Inflammatory macrophage treated with lipopolysaccharide for 1 hour (primary cell): ENCODE measurements around the gene GYS1.
"Not testable (repeated sequence)": the region's sequence is repeated elsewhere in the genome, so short reads cannot be mapped to it uniquely, and the experiment has no call there.

ENCODE experiments used
- DNase-seq, 2 donors: peaks; one replicate each; pipeline ENCODE4 v3.0.0-alpha.2; 2020 to 2022

Gene GYS1

DNA sequence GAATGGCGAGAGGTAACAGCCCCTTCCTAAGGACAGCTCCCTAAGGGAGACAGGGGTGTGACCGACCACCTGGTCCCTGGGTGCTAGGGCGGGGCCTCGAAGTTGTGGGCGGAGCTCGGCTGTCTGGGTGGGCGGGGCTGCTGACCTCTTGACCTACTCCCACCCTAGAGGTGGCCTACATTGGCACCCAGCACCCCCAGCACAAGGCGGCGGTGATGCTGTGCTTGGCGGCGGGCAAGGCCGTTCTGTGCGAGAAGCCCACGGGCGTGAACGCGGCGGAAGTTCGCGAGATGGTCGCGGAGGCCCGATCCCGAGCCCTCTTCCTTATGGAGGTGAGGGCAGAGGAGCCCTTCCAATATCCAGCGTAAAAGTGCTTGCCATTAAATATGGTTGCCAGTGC is 57.2 kb downstream of the GYS1 start:
- no peak for DNase-seq

DNA sequence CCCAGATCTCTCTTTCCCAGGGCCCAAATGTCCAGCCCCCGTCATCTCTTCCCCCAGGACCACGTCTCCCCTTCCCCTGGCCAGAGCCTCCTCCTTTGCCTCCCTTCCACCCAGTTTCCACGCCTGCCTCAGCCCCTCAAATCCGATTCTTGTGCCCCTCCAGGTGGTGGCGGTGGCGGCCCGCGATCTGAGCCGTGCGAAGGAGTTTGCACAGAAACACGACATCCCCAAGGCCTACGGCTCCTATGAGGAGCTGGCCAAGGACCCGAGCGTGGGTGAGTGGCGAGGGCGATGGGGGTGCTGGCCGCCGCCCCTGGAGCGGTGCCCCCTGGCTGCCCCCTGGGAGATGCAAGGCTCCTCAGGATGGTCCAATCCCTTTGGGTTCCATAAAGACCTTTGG is 58.3 kb downstream of the GYS1 start:
- DNase-seq = no peak

DNA sequence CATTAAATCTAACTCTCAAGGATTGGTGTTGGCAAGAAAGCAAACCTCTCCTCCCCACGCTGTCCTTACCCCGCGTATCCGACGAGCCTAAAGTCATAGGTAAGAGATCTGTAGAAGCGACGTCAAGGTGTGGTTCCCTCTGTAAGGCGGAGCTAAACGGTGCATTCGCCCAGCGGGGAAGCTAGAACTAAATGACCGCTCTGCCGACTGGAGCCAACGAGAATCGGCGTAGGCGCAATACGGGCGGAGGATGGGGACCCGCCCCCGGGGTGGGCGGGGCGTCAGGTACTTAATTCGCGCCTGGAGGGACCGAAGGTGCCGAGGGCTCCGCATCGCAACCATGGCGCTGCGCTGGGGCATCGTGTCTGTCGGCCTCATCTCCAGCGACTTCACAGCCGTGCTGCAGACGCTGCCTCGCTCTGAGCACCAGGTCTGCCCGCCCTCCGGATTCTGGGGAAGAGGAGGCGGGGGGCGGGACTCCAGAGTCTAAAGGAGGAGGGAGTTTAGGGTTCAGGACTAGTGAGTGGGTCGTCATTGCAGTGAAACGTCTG is 59.7 kb downstream of the GYS1 start, which contains the start of gene DHDH:
TSS of gene DHDH (plus strand) at position 318 of the 551 bp plus-strand sequence. CDS start at position 341, 23 bp downstream.
- DNase-seq = peak; percentile 65 to 69

DNA sequence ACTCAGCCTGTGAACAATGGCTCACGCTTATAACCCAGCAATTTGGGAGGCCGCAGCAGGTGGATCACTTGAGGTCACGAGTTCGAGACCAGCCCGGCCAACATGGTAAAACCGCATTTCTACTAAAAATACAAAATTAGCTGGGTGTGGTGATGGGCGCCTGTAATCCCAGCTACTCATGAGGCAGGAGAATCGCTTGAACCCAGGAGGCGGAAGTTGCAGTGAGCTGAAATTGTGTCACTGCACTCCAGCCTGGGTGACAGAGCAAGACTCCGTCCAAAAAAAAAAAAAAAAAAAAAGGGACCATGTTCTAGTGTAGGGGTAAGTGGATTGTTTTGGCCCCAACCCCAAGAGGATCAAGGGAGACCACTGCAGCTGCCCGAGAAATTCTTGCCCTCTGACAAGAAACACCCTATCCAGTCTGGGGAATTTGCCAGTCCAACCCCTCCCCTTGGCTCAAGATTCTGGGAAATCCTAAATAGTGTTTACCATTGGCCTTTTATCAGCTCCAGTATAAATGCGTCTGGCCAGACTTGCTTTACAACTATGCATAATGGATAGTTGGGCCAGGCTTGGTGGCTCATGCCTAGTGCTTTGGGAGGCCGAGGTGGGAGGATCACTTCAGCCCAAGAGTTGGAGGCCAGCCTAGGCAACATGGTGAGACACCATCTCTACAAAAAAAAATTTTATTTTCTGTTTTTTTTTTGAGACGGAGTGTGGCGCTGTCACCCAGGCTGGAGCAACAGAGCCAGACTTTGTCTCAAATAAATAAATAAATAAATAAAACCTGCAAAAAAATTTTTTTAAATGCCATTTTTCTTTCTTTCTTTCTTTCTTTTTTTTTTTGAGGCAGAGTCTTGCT is 64.7 kb downstream of the GYS1 start:
- no peak for DNase-seq

DNA sequence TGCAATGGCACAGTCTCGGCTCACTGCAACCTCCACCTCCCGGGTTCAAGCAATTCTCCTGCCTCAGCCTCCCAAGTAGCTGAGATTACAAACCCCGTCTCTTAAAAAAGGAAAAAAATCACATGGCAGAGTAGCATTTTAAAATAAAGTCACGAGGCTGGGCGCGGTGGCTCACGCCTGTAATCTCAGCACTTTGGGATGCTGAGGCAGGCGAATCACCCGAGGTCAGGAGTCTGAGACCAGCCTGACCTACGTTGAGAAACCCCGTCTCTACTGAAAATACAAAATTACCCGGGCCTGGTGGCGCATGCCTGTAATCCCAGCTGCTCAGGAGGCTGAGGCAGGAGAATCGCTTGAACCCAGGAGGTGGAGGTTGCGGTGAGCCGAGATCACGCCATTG is 65.4 kb downstream of the GYS1 start:
- peak in 1 of 2 donors; percentile 29 for DNase-seq

DNA sequence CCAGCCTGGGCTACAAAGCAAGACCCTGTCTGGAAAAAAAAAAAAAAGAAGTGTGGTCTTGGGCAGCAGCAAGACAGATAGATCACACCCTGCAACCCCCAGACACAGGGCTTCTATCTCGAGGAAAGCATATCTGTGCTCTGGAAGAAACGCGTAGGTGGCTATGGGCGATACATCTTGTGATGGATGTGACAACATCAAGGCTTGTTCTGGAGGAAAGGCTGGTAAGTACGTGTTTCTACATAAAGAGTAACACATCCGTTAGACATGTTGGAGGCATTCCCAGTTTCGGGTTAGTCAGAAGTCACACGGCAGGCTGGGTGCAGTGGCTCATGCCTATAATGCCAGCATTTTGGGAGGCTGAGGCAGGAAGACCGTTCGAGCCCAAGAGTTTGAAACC is 66.2 kb downstream of the GYS1 start:
- peak; percentile 89 to 99 for DNase-seq

DNA sequence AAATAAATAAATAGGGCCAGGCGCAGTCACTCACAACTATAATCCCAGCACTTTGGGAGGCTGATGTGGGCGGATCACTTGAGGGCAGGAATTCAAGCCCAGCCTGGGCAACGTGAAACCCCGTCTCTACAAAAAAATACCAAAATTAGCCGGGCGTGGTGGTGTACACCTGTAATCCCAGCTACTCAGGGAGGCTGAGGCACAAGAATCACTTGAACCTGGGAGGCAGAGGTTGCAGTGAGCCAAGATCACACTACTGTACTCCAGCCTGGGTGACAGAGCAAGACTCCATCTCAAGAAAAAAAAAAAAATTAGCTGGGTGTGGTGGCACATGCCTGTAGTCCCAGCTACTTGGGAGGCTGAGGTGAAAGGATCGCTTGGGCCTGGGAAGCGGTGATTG is 67.2 kb downstream of the GYS1 start:
- DNase-seq = not testable (repeated sequence)

DNA sequence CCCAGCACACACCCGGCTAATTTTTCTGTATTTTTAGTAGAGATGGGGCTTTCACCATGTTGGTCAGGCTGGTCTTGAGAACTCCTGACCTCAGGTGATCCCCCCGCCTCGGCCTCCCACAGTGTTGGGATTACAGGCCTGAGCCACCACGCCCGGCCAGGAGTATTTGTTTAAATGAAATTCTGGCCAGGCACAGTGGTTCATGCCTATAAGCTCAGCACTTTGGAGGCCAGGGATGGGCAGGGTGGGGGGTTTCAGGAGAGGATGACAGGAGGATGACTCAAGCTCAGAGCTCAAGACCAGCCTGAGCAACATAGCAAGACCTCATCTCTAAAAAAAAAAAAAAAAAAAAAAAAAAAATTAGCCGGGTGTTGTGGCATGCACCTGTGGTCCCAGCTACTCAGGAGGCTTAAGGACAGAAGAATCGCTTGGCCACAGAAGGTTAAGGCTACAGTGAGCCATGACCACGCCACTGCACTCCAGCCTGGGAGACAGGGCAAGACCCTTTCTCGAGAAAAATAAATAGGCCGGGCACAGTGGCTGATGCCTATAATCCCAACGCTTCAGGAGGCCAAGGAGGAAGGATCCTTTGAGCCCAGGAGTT is 67.8 kb downstream of the GYS1 start:
- peak in 1 of 2 donors; percentile 57 for DNase-seq

DNA sequence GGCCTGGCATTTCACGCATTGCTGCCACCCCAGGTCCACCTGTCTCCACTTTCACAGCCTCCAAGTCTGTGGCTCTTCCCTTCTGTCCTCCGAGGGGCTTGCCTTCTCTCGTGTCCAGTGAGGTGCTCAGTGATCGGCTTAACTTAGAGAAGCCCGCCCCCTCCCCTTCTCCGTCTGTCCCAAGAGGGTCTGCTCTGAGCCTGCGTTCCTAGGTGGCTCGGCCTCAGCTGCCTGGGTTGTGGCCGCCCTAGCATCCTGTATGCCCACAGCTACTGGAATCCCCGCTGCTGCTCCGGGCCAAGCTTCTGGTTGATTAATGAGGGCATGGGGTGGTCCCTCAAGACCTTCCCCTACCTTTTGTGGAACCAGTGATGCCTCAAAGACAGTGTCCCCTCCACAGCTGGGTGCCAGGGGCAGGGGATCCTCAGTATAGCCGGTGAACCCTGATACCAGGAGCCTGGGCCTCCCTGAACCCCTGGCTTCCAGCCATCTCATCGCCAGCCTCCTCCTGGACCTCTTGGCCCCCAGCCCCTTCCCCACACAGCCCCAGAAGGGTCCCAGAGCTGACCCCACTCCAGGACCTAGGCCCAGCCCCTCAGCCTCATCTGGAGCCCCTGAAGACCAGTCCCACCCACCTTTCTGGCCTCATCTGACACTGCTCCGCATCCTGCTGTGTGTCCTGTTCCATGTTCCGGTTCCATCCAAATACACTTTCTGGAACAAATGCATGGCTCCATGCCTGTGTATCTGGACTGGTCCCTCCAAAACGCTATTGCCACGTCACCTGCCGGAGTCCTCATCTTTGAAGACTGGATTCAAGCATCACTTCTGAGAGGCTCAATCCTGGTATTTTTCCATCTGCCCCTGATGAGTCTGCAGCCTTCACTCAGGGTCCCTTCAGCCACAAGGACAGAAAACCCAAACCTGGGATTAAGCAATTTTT is 70.3 kb downstream of the GYS1 start:
- DNase-seq = no peak

DNA sequence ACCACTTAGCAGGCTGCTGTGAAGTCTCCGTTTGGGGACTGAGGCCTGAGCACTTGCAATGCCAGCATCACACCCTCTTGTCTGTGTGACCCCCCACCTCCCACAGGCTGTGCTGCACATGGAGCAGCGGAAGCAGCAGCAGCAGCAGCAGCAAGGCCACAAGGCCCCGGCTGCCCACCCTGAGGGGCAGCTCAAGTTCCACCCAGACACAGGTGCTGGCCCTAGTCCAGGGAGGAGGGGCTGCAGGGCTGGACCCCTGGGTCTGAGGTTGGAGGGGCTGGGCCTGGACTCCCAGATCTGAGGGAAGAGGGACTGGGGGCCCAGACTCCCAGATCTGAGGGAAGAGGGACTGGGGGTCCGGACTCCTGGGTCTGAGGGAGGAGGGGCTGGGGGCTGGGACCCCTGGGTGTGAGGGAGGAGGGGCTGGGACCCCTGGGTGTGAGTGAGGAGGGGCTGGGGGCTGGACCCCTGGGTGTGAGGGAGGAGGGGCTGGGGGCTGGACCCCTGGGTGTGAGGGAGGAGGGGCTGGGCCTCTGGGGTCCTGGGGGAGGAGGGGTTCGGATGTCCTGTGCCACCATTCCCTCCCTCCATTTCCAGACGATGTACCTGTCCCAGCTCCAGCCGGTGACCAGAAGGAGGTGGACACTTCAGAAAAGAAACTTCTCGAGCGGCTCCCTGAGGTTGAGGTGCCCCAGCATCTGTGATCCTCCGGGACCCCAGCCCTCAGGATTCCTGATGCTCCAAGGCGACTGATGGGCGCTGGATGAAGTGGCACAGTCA is 71.2 kb downstream of the GYS1 start:
- DNase-seq = no peak

DNA sequence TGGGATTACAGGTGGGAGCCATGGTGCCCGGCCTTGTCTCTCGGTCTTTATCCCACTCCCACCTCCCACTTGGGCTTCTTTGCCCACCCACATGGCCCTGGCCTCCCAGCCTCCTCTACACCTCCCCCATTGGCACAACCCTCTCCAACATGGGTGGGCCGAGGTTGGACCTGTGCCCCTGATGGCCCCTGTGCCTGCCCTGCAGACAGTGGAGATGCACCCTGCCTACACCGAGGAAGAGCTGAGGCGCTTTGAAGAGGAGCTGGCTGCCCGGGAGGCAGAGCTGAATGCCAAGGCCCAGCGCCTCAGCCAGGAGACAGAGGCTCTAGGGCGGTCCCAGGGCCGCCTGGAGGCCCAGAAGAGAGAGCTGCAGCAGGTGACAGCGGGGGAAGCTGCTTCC is 72.2 kb downstream of the GYS1 start:
- no peak for DNase-seq

DNA sequence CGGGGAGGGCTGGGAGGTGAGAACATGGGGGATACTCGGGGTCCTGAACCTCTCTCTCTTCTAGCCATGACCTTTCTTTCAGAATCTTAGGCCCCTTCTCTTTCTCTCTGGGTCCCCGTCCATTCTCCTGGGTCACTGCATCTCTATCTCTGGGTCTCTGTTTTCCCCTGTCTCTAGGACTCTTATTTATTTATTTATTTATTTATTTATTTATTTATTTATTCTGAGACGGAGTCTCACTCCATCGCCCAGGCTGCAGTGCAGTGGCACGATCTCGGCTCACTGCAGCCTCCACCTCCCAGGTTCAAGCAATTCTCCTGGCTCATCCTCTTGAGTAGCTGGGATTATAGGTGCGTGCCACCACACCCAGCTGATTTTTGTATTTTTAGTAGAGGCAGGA is 73.8 kb downstream of the GYS1 start:
- not testable (repeated sequence) for DNase-seq

DNA sequence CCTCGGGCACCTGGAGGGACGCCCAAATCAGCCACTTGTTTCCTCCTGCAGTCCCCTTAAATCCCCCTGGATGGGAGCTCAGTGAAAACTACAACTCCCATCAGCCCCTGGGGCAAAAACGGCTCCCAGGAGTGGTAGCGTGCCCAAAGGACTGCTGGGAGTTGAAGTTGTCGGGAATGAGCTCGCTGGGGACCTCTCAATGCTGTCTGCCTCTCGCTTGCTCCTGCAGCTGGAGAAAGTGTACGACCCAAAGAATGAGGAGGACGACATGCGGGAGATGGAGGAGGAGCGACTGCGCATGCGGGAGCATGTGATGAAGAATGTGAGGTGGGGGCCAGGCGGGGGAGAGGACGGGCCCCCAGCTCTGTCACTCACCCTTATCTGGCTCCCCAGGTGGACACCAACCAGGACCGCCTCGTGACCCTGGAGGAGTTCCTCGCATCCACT is 74.3 kb downstream of the GYS1 start:
- no peak for DNase-seq
